Ecto neural progenitor cell (in vitro differentiated cells): ENCODE measurements around the gene DMD.

Experiments used
- DNase-seq: peaks from one replicate; pipeline ENCODE4 v3.0.0-alpha.2; 2018; ENCODE audit warnings: low spot score

DMD gene

DNA sequence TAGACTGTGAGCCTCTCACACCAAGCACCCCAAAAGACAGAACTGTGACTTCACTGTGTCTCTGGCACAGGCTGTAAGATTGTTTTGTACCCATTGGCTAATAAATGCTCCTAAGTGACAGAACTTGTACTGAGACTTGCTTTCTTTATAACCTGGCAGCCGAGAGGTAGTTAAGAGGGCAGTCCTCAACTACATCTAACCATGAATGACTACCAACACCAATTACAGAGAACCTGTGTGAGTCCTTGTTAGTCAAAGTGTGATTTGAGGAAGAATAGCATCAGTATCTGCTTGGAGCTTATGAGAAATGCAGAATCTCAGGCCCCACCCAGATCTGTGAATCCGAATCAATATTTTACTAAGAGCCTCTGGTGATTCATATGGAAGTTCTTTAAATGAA, 1985.5 kb downstream of the DMD start:
- DNase-seq, result no peak

GRCh38 chrX:31224381-31225012, 1986.9 kb downstream of the DMD start:
- DNase-seq, result no peak

DNA sequence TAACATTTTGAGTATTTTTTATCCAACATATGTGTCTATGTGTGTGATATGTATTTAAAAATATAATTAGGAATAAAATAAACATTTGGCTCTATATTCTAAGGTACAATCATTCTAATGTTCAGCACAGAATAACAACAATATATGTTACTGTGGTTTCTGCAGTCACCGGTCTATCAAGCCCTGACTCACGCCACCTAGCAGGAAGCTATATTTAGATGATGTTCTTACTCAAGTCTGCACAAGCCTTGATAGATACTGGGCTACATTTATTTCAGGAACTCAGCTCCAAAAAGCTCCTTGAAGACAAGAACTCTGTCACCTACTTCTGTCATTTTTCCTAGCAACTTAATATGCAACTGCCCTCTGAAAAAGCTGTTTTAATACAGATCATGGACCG, 1987.5 kb downstream of the DMD start:
- no peak for DNase-seq

- no peak for DNase-seq
These were observed 1988.4 kb downstream of the DMD start for GRCh38 chrX:31222946-31223345.

DNA sequence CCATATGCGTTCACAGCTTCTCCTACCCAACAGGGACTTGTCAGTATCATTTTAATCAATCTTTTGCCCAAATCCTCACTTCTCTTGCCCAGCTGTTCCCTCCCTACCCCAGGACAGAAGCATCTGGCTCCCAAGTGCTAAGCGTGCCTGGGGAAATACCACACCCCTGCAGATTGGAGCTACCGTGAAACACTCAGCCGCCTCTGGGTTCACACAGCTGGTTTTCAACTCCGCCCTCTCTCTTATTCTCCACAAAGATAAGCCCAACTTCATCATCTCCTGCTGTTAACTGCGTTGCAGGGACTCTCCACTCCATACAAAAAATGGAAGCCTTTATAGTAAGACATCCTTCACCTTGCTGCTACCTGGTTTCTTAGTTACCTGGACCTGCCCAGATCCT, 1992.2 kb downstream of the DMD start:
- DNase-seq, result no peak

DNA sequence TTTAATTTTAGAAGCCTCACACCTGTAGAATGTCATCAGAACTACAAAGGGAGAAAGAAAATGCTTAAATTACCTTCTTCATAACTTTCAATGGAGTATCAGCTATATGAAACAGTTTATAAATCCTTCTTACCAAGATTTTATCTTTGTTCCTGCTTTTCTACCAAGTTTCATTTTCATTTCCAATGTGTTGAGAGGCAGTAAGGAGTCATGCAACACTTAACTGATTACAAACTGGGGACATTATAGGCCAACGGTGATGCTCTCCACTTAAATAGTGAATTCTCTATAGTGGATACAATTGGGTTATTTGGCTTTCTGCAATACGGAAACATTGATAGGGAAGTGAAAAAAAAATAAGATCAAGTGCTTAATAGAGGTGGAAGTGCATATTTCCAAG, 1994.3 kb downstream of the DMD start:
- no peak for DNase-seq

DNA sequence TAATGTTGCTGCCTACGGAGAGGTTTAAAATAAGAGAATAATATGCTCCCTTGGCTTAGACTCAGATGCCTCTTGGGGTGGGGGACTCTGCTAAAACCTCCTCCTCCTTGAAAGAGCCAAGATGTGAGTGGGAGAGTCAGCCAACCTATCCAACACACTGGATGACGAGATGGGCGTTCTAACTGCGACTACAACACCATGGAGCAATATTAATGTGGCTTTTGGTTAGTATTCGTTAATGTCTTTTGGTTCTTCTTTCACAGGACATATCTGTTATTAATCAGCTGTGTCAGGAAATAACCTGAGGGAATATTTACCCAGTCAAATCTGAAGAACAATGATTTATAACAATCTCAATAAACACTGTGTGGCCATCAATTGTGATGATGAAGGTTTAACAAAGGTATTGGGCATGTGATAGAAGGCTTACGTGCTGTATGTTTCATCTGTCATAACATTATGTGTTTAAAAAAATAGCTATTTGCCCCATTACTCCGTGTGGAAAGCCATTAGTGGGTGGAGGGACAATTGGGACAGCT, 1996.0 kb downstream of the DMD start:
- DNase-seq, result no peak

- DNase-seq, result no peak
These were observed 1997.4 kb downstream of the DMD start for GRCh38 chrX:31213941-31214340.

DNA sequence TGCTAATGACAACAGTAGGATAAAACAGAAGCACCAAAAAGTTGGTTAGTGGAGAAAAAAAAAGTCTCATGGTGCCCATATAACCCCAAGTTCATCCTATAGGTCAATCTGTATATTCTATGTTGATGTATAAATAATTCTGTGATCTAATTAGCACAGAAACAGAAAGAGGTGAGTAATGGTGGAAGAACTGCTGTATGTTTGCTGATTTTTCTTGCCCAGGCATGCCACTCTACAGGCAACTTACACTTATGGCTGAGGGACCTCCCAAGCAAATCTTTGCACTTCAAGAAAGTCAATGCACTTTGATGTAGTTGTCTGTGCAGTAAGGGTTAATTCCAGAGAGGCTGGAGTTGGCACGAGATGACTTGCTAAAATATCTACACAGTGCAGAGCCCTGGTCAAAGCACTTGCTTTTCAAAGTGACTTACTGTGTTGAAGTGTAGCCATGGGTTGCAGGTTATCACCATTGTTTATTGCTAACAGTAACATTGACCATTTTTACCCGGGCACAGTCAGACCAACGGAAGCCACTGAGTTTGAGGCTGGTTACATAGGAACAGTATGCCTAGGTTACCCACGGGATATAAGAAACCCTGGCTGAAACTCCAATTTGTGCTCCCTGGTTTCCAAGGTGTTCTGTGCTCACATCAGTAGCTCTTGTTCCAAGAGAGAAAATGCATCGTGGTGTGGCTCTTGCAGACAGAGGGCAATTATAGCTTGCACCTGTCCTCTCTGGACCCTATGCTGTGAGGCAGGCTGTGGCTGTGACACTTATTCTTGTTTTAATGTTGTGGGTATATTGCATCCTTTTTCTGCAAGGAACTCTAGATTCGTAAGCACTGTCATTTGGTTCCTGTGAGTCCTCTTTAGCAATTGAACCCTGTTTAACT, 1998.2 kb downstream of the DMD start:
- DNase-seq, result no peak

- no peak for DNase-seq
These were observed 2002.2 kb downstream of the DMD start for GRCh38 chrX:31209005-31209628.

- DNase-seq, result no peak
These were observed 2009.8 kb downstream of the DMD start for GRCh38 chrX:31201503-31201902.

DNA sequence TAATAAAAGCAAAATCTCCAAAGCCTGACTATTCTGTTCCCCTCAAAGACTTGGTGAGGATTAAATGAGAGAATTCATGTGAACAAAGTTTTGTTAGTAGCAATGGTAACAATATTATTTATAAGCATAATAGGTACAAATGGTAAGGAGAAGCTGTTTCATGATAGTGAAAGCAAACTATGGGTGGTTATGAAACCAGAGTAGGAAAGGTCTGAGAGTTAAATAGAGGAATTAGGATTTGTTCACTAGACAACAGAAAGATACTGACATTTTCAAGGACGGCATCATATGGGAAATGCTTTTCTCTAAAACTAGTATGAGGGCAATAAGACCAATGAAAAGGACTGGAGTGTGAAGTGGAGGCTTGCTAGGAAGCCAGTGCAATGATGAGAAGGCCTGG, 2010.9 kb downstream of the DMD start:
- DNase-seq, result no peak

DNA sequence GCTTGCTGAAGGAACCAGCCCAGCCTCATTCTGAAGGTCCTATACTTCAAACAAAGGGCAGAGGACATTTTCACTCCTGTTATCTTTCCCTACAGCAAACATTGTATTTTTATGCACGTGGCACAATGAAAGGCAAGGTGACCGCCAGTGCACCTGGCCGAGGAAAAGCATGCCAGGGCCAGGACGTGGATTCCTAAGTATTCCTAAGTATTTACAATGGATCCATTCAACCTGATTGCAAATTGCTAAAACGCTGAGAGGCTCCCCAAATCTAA, 2011.6 kb downstream of the DMD start:
- DNase-seq, result no peak

GRCh38 chrX:31199056-31199839, 2012.1 kb downstream of the DMD start:
- no peak for DNase-seq

- DNase-seq, result no peak
These were observed 2021.0 kb downstream of the DMD start for GRCh38 chrX:31190221-31190975.

DNA sequence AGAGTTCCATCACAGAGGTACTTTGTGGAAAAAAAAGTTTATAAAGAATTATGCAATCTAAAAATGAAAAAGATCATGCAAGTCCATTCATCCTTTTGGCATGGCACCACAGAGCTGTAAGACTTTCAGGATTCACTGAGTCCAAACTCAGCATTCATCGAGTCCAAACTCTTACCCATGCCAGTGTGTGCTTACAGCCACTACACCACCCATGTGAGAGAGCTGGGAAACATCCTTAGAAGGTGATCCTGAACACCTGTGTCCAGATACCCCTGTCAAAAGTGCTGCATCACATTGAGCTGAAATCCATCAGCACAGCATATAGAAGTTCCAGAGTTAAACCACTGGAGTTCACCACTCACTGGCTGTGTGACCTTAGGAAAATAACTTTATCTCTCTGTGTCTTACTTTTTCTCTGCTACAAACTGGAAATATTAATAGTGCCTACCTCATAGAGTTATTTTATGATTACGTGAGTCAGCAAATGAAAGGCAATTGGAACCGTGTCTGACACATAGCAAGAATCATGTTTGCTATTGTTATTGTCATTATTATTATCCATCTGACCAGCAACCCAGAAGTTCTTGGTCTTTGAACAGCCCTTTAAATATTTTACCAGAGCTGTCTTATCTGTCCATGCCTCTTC, 2024.5 kb downstream of the DMD start:
- DNase-seq, result no peak

- DNase-seq, result no peak
These were observed 2025.5 kb downstream of the DMD start for GRCh38 chrX:31185884-31186283.

DNA sequence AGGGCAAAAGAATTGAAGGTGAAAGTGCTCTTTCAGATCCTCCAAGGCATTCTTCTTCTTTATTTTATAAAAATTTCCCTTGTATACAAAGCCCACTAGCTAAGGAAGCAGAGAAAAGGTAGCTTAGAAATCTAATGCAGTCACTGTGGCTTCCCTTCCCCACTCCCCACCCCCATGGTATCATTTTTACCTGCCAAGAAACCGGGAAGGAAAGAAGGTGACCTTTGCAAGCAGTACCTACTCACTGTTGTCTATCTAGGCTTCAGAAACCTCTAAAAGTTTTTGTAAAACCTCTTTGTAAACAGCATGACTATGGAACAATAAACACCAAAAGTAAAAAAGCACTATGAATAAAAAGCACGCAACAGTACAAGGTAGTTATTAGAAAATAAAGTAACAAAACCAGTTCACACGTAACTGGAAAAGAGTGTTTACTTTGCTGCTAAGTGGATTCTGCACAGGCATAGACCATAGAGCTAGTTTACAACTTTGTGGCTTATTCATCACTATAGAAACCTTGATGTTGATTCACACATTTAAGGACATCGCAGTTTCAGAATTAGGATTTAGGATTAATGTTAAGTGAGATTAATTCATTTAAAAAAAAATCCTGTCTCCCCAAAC, 2029.9 kb downstream of the DMD start:
- DNase-seq, result no peak

DNA sequence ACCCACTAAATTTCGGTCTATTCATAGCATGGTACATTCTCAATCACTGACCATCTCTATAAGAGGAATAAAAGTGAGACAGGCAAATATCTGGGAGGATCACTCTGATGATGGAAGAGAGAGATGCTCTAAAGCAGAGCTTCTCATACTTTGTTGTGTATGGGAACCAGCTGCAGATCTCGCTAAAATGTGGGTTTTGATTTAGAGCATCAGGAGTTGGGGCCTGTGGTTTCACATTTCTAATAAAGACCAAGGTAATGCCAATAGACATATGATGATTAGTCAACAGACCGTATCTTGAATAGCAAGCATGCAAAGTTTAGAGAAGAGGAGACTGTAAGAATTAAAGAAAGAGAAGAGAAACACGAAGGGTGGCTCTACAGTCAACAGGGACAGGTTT, 2032.1 kb downstream of the DMD start:
- no peak for DNase-seq

- no peak for DNase-seq
These were observed 2032.6 kb downstream of the DMD start for GRCh38 chrX:31178769-31179125.
